NCI-H2029 treated with DMSO at 0.1 percent for 48 hours (cell line): ENCODE data around the gene GAL3ST1.
"Not testable (repeated sequence)": the region's sequence is repeated elsewhere in the genome, so short reads cannot be mapped to it uniquely, and the experiment has no call there.

Experiments
- DNase-seq: peaks from one replicate; lab custom pipeline; 2025; lab: John Stamatoyannopoulos, UW

The GAL3ST1 gene

GRCh38 chr22:30596199-30596598 is 21.7 kb upstream of the GAL3ST1 start:
- no peak for DNase-seq

- not testable (repeated sequence) for DNase-seq
Measured at GRCh38 chr22:30592360-30592713, 17.9 kb upstream of the GAL3ST1 start.

DNA sequence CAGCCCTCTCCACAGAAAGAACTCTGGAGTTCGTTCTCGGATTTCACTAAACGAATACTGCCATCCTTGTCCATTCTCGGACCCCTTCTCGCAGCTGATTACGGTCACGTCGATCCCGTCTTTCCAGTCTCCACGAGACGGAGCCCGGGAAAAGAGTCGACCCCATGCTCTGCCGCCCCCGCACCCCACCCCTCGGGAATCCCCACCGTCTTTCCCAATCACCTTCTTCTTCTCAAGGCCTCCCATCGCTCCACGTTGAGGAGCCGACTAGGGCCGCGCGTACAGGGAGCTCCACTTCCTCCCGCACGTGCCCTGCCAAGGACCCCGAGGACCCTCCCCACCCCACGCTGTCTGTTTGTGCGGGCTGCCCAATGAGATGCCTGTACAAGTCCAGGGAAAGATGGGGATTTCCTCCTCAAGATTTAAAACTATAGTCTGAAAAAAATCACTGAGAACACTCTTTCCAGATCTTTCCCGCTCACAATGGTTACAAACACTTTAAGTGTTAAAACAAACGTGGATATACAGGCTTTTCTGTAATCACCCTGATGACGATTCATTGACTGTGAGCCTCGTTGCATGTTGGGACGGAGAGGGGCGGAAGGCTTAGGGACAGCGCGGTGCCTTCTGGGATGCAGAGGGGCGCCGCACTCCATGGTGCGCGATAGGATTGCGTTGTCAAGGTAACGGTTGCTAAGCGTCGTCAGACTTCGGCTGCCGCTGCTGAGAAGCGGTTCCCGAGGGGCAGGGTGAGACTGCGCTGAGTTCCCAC is 17.3 kb upstream of the GAL3ST1 start, which contains the start of gene PES1:
TSS of gene PES1 (minus strand) at position 323 of the 772 bp plus-strand sequence. CDS start at position 246, 77 bp downstream.
- peak; percentile 93 for DNase-seq

GRCh38 chr22:30591191-30591587 is 16.7 kb upstream of the GAL3ST1 start:
- no peak for DNase-seq

DNA sequence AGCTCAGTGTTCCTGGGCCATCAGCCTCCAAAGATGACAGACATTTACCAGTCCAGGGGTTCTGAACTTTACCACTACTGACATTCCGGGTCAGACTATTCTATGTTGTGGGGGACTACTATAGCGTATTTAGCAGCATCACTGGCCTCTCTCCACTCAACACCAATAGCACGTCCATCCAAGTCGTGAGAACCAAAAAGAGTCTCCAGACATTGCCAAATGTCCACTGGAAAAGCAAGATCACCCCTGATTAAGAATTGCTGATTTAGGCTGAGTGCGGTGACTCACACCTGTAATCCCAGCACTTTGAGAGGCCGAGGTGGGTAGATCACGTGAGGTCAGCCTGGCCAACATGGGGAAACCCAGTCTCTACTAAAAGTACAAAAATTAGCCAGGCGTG is 11.9 kb upstream of the GAL3ST1 start:
- no peak for DNase-seq

GRCh38 chr22:30584441-30584840 is 10.0 kb upstream of the GAL3ST1 start:
- no peak for DNase-seq

GRCh38 chr22:30582788-30583545 is 8.5 kb upstream of the GAL3ST1 start:
- DNase-seq, result no peak

DNA sequence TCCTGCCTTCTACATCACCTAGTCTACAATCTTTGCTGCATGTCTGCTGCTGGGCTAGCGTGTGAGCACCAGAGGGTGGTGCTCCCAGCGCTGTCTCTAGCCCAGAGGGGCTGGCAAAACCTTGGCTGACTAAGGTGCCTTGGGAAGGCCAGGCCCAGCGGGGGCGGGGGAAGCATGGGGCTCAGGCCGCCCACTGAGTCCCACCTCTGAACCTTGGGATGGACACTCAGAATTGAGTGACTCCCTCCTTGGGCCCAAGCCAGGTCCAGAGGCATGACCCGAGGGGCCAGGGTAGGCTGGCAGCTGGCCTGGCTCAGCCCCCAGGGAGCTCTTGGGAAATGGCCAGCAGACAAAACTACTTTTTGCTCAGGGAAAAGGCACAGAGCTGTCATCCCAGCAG is 7.6 kb upstream of the GAL3ST1 start:
- DNase-seq, result no peak

DNA sequence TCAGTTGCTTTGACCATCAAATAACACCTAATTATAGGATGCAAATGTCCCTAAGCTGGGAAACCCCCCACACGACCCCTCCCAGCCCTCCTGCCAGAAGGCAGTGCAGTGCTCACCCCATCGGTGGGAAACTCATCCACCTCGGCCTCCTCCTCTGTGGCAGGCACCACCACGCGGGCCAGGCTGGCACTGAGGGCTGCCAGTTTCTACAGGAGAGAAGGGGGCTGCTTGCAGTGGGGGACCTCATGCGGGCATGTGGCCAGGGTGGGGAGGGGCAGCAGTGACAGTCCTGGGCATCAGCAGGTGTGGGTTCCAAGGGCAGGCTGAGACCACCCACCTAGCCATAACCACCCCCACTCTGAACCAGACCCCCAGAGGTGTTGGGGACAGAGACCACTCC is 6.4 kb upstream of the GAL3ST1 start:
- DNase-seq, result no peak

- no peak for DNase-seq
Measured at GRCh38 chr22:30578481-30578880, 4.0 kb upstream of the GAL3ST1 start.

- DNase-seq, result no peak
Measured at GRCh38 chr22:30575859-30576258, 1.4 kb upstream of the GAL3ST1 start.

GRCh38 chr22:30574997-30575671 is 669 bp upstream of the GAL3ST1 start:
- DNase-seq, result no peak

- no peak for DNase-seq
Measured at GRCh38 chr22:30573594-30574094, 821 bp downstream of the GAL3ST1 start.

- DNase-seq, result no peak
Measured at GRCh38 chr22:30572840-30573593, 1.4 kb downstream of the GAL3ST1 start.

DNA sequence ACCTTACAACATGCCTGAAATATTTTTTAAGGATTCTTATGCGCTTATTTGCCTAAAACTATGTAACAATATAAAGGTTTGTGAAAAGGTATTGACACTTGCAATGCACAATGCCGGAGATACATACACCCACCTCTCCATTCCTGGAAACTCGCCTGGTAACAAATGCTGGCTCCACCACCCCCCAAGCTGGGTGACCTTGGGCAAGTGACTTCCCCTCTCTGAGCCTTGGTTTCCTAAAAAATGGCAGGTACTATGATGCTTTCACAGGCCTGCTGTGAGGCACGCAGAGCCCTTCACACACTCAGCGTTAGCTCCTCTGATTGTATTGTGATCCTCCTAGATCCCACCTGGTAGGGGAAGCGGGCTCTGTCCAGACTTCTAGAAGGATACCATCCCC is 2.3 kb downstream of the GAL3ST1 start:
- DNase-seq, result no peak

- no peak for DNase-seq
Measured at GRCh38 chr22:30569674-30570202, 4.7 kb downstream of the GAL3ST1 start.

- DNase-seq, result no peak
Measured at GRCh38 chr22:30568137-30568805, 6.2 kb downstream of the GAL3ST1 start.

DNA sequence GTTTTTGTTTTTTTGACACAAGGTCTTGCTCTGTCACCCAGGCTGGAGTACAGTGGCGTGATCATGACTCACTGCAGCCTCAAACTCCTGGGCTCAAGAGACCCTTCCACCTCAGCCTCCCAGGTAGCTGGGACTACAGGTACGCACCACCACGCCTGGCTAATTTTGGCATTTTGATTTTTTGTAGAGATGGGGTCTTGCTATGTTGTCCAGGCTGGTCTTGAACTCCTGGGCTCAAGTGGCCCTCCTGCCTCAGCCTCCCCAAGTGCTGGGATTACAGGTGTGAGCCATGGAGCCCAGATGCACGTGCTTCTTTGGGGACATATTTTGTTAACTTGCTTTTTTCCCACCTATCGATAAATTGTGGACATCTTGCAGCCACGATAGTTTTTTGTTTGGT is 7.2 kb downstream of the GAL3ST1 start:
- not testable (repeated sequence) for DNase-seq

DNA sequence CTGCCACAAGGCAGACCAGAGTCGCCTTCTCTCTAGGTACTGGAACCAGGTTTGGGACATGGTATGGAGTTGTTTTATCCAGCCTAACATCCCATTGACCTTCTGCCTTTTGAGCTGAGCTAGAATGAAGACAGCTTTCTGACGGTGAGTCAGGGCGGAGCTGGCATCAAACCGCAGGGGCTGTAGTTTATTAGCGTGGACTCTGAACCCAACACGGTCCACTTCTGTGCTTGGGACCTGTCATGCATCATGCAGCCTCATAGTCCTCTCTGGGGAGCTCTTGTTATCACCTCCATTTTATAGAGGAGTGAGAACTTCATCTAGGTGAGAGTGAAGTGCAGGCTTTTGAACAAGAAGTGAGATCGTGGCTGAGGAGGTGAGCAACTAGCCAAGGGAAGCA is 8.3 kb downstream of the GAL3ST1 start:
- DNase-seq, result no peak

DNA sequence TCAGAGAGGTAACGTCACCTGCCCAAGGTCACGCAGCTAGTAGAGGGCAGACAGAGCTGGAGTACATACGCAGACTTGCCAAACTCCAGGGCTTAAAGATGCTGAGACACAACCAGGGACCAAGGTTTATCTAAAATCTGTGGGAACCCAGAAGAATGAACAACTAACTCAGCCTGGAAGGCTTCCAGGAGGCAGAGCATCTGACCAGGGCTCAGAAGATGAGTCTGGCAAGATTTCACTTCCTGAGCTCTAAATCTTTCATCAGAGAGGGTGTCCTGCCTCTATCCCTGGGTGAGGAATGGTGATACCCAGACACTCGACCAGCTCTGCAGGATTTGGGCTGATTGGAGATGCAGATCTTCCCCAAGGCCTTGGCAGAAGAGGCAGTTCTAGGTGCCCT is 9.1 kb downstream of the GAL3ST1 start:
- DNase-seq, result no peak

DNA sequence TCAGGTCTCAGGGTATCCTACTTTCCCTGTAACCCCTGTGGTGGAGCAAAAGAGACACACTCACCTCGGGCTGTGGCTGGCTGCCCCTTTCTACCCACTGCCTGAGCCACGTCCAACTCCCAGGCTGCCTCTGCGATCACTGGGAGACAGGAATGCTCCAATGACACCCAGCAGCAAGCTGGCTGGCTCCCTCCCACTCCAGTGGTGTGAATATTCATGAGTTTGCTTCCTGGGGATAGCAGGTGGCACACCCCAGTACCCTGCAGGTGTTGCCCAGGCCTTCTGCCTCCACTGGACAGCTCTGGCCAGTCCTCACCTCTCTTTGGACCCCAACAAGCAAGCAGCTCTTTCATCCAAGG is 9.7 kb downstream of the GAL3ST1 start:
- DNase-seq, result no peak
